NCI-H187 (cell line): Measurements from ENCODE around the gene CARD19.

ENCODE experiments used
- DNase-seq, 2 experiments: peaks; one replicate each; lab custom pipeline; 2025; lab: John Stamatoyannopoulos, UW

The CARD19 gene

GRCh38 chr9:93064392-93065134, 31.5 kb upstream of the CARD19 start:
- DNase-seq, result no peak

DNA sequence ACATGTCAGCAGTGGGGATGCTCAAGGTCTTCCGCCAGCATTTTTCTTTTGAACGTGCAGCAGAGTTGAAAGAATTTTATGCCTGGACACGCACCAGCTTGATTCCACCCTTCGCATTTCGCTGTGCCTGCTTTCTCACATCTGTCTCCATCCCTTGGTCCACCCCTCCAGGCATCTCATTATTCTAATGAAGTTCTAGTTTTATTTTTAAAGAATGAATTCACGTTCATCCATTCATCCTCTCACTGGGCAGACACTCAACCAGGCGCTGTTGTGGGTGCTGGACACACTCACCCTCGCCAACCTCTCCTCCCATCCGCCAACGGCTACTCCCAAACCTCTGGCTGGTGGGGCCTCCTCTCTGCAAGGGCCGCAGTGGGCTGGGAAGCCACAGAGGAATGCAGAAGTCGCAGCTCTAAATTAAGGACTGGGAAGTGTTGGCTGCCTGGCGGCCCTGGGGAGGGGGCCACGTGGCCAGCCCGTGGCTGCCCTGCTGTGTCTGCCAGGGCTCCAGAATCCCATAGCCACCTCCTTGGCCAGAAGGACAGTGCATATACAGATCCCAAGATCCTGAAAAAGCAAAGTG, 30.8 kb upstream of the CARD19 start:
- DNase-seq, result no peak

DNA sequence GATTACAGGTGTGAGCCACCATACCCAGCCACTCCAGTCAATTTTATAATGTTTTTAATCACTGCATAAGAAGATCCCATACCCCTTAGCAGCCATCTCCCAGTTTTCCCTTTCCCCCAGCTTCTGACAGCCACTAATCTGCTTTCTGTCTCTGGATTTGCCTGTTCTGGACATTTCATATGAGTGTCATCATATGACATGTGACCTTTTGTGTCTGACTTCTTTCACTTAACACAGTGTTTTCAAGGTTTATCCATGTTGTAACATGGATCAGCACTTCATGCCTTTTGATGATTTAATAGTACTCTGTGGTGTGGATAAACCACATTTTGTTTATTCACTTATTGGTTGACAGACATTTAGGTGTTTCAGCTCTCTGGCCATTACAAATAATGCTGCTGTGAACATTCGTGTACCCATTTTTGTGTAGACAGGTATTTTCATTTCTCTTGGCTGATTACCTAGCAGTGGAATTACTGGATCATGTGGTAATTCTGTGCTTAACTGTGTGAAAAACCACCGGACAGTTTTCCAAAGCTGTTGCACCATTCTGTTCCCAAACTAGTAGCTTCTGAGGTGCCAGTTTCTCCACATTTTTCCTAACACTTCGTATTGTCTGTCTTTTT, 28.9 kb upstream of the CARD19 start:
- DNase-seq, result no peak

- no peak for DNase-seq
Measured at GRCh38 chr9:93068956-93069355, 27.1 kb upstream of the CARD19 start.

DNA sequence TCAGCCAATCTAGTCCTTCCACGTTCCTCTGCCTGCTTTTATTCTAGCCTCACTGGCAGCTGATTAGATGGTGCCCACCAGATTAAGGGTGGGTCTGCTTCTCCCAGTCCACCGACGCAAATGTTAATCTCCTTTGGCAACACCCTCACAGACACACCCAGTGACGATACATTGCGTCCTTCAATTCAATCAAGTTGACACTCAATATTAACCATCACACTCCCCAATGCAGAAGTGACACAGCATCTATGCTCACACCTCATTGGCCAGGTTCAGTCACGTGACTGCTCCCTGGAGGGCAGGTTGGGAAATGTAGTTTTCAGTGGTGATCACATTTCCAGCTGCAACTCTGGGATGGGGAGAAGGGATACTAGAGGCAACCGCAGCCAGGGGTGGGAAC, 24.6 kb upstream of the CARD19 start:
- DNase-seq, result peak in 1 of 2 experiments; percentile 4

- no peak for DNase-seq
Measured at GRCh38 chr9:93072383-93072795, 23.6 kb upstream of the CARD19 start.

DNA sequence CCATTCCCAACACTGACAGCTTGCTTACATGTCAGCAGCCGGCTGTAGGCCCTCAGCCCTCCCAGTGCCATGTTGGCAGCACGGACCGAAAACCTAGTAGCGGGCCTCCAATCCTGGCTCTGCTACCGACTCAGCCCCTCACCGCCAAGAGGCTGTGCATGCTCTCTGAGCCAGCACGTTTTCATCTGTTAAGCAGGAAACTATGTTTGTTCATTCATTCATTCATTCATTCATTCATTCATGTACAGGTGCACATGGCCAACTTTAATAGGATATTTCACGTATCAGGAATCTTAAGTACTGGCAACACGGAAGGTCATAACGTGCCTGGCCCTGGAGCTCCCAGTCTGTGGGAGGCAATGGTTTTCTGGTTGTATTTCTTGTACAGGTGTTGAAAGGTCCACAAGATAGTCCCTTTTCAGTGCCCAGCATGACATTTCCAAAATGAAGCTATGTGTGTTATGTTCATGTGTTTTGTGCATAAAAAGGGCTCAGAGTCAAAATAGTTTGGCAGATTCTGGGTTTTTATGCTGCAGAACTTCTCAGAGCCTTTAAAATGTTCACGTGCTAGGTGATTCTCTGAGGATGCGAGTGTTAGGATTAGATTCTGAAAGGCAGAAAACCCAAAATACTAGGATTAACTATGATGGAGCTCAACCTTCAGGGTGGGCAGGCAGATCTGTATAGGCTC, 19.8 kb upstream of the CARD19 start:
- DNase-seq, result no peak

DNA sequence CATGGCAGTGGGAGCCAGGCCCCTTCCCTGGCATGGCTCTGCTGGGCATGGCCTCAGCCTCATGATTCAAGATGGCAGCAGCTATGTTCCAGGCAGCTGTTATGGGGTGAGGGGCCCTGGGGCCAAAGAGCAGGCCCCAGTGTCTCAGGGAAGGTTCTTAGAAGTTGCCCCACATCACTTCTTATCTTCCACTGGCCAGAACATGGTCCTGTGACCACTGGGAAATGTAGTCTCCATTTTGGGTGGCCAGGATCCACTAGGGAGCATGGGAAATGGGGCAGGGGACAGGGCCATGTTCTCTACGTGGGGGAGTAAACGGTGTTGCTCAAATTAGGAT, 19.3 kb upstream of the CARD19 start:
- DNase-seq, result no peak

DNA sequence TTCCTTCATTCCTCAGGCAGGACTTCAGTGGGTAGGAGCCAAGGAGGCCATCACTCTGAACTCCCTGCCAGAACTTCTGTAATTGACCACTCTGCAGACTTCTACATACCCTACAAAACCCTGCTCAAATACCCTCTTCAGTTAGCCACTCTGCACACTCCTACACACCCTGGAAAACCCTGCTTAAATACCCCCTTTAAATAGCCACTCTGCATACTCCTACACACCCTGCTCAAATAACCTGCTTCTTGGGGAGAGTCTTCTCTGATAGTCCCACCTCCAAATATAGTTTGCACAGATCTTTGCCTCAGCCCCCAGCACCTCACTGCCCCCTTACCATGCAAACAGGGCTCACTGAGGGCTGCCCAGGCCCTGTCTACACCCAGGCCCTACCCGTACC, 18.6 kb upstream of the CARD19 start:
- DNase-seq, result no peak

GRCh38 chr9:93077811-93078210, 18.2 kb upstream of the CARD19 start:
- no peak for DNase-seq

DNA sequence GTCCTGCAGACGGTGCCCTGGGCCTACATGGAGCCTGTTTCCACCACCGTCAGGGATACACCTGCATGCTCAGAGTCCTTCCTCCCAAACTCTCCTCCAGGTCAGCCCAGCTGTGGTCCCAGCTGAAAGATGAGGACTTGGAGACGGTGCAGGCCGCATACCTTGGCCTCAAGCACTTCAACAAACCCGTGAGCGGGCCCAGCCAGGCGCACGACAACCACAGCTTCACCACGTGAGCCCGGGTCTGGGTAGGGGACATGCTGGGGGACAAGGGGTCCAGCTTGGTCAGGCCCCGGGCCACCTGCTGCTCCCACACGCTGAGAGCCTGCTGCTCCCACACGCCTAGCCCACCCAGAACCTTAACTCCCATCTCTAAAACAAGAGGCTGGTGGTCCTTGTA, 16.6 kb upstream of the CARD19 start:
- DNase-seq, result no peak

DNA sequence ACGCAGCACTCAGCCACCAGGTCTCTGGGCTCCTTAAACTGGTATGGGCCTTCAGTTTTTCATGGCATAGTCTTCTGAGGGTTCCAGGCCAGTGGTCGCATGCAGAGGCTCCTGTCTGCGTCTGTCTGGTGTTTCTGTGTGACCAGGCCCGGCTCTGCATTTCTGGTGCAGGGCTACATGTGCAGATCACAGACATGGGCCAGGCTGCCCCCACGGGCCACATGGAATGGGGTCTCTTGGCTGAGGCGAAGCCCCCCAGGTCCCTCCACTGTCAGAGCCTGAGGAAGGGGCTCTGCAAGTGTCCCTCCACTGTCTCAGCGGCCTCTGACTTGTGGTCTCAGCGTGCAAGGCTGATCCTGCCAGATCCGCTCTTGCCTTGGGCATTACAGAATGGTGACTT, 15.6 kb upstream of the CARD19 start:
- DNase-seq, result no peak

- no peak for DNase-seq
Measured at GRCh38 chr9:93081081-93081529, 14.9 kb upstream of the CARD19 start.

DNA sequence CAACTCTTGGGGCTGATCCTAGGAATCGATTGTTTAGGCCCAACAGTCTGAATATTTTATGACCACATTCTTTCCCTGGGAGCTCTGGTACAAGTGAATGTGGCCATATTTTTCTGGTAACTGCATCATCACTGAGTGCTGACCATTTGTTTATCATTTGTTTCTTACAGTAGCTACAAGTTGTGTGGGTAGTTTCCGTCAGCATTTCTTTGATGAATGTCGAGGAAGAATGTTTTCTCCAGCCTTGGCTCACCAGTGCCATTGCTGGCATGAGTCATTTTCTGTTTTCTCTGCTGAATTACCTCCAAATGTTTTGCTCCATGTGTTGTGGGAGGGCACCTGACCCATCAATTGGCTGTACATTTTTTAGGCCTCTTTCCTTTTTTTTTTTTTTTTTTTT, 14.1 kb upstream of the CARD19 start:
- no peak for DNase-seq

GRCh38 chr9:93082841-93083411, 13.1 kb upstream of the CARD19 start:
- DNase-seq, result no peak

GRCh38 chr9:93083592-93084470, 12.2 kb upstream of the CARD19 start:
- DNase-seq, result no peak

GRCh38 chr9:93084471-93084881, 11.5 kb upstream of the CARD19 start:
- DNase-seq, result no peak

- no peak for DNase-seq
Measured at GRCh38 chr9:93085676-93086075, 10.3 kb upstream of the CARD19 start.

DNA sequence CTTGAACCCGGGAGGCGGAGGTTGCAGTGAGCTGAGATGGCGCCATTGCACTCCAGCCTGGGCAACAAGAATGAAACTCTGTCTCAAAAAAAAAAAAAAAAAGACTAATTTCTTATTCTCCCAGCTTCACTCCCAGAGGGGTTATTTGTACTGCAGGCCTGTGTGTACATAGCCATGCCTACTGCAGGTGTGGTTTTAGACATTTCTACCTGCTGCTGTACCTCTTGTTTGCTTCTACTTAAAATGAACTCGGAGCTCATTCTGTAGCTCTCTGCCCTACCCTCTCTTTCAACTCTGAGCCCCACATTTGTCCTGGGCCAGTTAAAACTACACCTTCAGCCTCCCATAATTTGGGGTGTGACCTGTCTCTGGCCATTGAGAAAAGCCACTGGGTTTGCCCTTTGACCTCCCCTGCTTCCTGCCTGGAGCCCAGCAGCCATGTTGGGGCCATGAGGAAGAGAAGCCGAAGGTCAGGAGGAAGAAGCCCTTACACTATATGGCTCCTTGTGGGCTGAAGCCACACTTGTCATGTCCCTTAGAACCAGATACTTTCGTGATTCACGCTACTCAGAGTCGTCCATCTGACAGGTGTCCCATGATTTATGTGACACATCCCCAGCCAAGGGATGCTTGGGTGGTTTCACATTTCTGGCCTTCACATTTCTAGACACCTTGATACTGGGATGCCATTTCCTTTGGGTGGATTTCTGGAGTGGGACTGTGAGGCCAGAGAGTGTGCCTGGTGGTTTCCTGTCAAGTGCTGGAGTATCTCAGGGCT, 9.4 kb upstream of the CARD19 start:
- no peak for DNase-seq

GRCh38 chr9:93087971-93088655, 7.9 kb upstream of the CARD19 start:
- DNase-seq, result no peak
